Activated B cell treated with CpG ODN at 0.5 μM for 24 hours (primary cell): ENCODE measurements around the gene SLC25A28. TPM values are rescaled to one million over a fixed set of nuclear protein-coding genes. Genes with fewer than 3 reads are reported as not detected.
A peak's percentile ranks its signal among the peaks of the same experiment; 100 is the strongest.

Source experiments
- ATAC-seq: fragments of 200-7000 bp; cut with Tn5 transposase; one replicate; pipeline ENCODE4 v1.10.0; 2021; ENCODE audit warnings: low read depth, mild to moderate bottlenecking, moderate library complexity
- CTCF ChIA-PET: fragments of 350-600 bp; sonication (Branson Sonifier 250); formaldehyde crosslinking; loops from one replicate; lab custom pipeline; 2021; ENCODE audit warnings: antibody characterized with exemption; lab: Charles Lee
- POLR2A ChIA-PET: fragments of 350-600 bp; sonication (Branson Sonifier 250); formaldehyde crosslinking; loops from one replicate; lab custom pipeline; 2021; ENCODE audit warnings: antibody characterized with exemption; lab: Charles Lee
- DNase-seq: peaks from one replicate; pipeline ENCODE4 v3.0.0; 2022
- H3K27ac Mint-ChIP-seq: one replicate; pipeline ENCODE4 v1.8.0; 2020; ENCODE audit warnings: mixed read lengths
- H3K27me3 Mint-ChIP-seq: one replicate; pipeline ENCODE4 v1.8.0; 2021; ENCODE audit warnings: mixed read lengths
- H3K36me3 Mint-ChIP-seq: one replicate; pipeline ENCODE4 v1.8.0; 2021; ENCODE audit warnings: low read depth, mixed read lengths
- H3K4me1 Mint-ChIP-seq: one replicate; pipeline ENCODE4 v1.8.0; 2021; ENCODE audit warnings: mixed read lengths
- H3K4me3 Mint-ChIP-seq: one replicate; pipeline ENCODE4 v1.8.0; 2020; ENCODE audit warnings: mild to moderate bottlenecking, mixed read lengths
- H3K9me3 Mint-ChIP-seq: one replicate; pipeline ENCODE4 v1.8.0; 2020; ENCODE audit warnings: mixed read lengths
- CTCF ChIP-seq: fragments of 200-600 bp; IDR thresholded peaks from one replicate; pipeline ENCODE4 v1.8.0; 2022; ENCODE audit warnings: antibody characterized with exemption, mild to moderate bottlenecking
- intact Hi-C: fragments of 100-400 bp; cut with micrococcal nuclease; formaldehyde crosslinking; loops from one replicate; pipeline ENCODE4 v1.15.1; 2024
- total RNA-seq: library from RNA; stranded (reverse); gene quantifications from 2 replicates; pipeline ENCODE4 v1.2.3, GENCODE V29; 2022

Gene SLC25A28
- total RNA-seq, 1 donor from 2014 or later, result 47.5 TPM

DNA sequence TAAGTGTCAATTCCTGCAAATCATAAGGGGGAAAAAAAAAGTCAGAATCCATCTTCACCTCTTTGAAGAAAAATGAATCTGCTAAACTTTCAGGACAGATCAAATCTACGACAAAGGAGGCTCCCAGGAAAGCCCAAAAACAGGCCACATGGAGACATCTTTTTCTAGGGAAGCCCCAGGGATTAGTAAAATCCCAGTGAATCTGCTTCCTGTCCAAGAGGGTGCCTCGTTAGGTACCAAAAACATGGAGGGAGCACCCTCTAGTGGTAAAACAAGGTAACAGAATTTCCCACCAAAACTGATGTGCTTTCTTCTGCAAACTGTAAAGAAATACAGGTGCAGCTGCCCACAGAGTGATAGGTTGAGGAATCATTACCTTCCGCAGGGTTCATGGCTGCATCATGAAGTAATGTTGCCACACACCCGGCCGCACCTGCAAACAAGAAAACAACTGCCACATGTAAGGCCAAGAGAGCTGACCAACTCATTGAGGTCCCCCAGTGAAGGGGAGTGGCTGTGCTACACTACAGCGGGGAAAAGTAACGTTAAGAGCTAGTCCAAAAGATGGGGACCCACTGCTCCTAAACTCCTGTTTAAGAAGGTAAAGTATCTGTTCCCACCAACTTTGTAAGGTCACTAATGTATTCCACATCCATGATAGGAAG lies 7.9 kb downstream of the SLC25A28 start:
- peak; percentile 19 for DNase-seq
- no peaks in the 10 kb centered on the region for H3K27me3 Mint-ChIP-seq
- no peaks in the 10 kb centered on the region for H3K9me3 Mint-ChIP-seq
- peak; percentile 89 for TF ChIP-seq CTCF
- H3K27ac Mint-ChIP-seq, result no peak overlapping the region
- peaks cover 58% of the 10 kb centered on the region for H3K36me3 Mint-ChIP-seq
- CTCF ChIA-PET, result interaction anchor here (0.7 to 9.1 kb wide), 13 partner anchors 8 to 224 kb away, joined by 3 to 150 read pairs (median 6); partner anchors contain the start of genes ENTPD7, GOT1 and SLC25A28
- ATAC-seq, result peak; percentile 60
- POLR2A ChIA-PET, result interaction anchor here (0.9 to 1.4 kb wide), 3 partner anchors 77 to 1741 kb away, joined by 3 to 5 read pairs (median 3); partner anchors contain the start of gene GOT1
- intact Hi-C loops, result loop anchor here (1.0 to 10.0 kb wide), 4 partner anchors 52 to 220 kb away; no protein-coding TSS in a partner anchor
- H3K4me1 Mint-ChIP-seq, result peaks cover 51% of the 10 kb centered on the region
- no peak overlapping the region for H3K4me3 Mint-ChIP-seq

DNA sequence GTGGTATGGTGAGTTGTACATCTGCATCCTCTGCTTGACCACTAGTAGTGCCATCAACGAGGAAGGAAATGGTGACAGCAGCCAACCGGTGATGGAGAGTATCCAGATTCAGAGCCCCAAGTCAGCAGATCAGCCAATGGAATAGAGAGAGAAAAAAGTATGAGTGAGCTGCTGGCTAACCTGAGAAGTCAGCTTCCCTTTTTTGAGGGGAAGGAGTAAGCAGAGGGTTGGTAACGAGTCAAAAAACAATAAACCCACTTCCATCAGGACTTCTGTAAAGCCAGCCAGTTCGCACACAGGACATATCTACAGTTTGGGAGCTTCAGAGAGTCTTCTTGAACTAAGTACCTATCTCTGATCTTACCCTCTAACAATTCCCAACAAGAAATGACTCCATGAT lies 8.9 kb downstream of the SLC25A28 start:
- ATAC-seq, result no peak
- H3K4me3 Mint-ChIP-seq, result no peak overlapping the region

GRCh38 chr10:99610221-99610620 lies 10.0 kb downstream of the SLC25A28 start:
- POLR2A ChIA-PET, result interaction anchor here (0.6 to 1.8 kb wide), 2 partner anchors 8 to 375 kb away, joined by 3 to 5 read pairs; no protein-coding TSS in a partner anchor
- CTCF ChIA-PET, result interaction anchor here (1.1 to 9.1 kb wide), 5 partner anchors 8 to 218 kb away, joined by 3 to 150 read pairs (median 10); no protein-coding TSS in a partner anchor
- intact Hi-C loops, result loop anchor here (10.0 kb wide), 1 partner anchor 105 kb away; no protein-coding TSS in a partner anchor
- Mint-ChIP-seq H3K36me3 (peaks cover 51% of the 10 kb centered on the region), H3K4me3 (no peak overlapping the region), H3K9me3 (no peaks in the 10 kb centered on the region), H3K4me1 (peaks cover 34% of the 10 kb centered on the region), H3K27ac (no peak overlapping the region), H3K27me3 (no peaks in the 10 kb centered on the region)
- TF ChIP-seq CTCF, result no peak
- ATAC-seq, result no peak
- DNase-seq, result no peak

More for the DNA sequence above, 8.9 kb downstream of the SLC25A28 start:
- no peak for DNase-seq
- Mint-ChIP-seq H3K27ac (peak overlapping the region; percentile 50), H3K9me3 (no peaks in the 10 kb centered on the region), H3K36me3 (peaks cover 55% of the 10 kb centered on the region), H3K4me1 (peaks cover 42% of the 10 kb centered on the region), H3K27me3 (no peaks in the 10 kb centered on the region)
- TF ChIP-seq CTCF, result no peak
- POLR2A ChIA-PET, result interaction anchor here (0.9 to 1.4 kb wide), 4 partner anchors 9 to 1742 kb away, joined by 3 to 5 read pairs (median 3); partner anchors contain the start of genes GOT1 and SLC25A28
- intact Hi-C loops, result loop anchor here (10.0 kb wide), 1 partner anchor 103 kb away; no protein-coding TSS in a partner anchor
- CTCF ChIA-PET, result interaction anchor here (1.1 to 9.1 kb wide), 8 partner anchors 11 to 219 kb away, joined by 3 to 150 read pairs (median 9); partner anchors contain the start of gene GOT1

- no peak for DNase-seq
- peaks cover 47% of the 10 kb centered on the region for H3K36me3 Mint-ChIP-seq
- ATAC-seq, result no peak
- peaks cover 33% of the 10 kb centered on the region for H3K4me1 Mint-ChIP-seq
- no peaks in the 10 kb centered on the region for H3K9me3 Mint-ChIP-seq
- H3K4me3 Mint-ChIP-seq, result no peak overlapping the region
- intact Hi-C loops, result no loop called here
- H3K27me3 Mint-ChIP-seq, result no peaks in the 10 kb centered on the region
- CTCF ChIA-PET, result interaction anchor here (1.2 to 9.1 kb wide), 3 partner anchors 9 to 173 kb away, joined by 4 to 150 read pairs (median 10); no protein-coding TSS in a partner anchor
- POLR2A ChIA-PET, result interaction anchor here (1.8 kb wide), 1 partner anchor 9 kb away, joined by 5 read pairs; no protein-coding TSS in a partner anchor
- TF ChIP-seq CTCF, result no peak
- H3K27ac Mint-ChIP-seq, result peak overlapping the region; percentile 36
Measured at GRCh38 chr10:99609186-99609585, 11.1 kb downstream of the SLC25A28 start.

DNA sequence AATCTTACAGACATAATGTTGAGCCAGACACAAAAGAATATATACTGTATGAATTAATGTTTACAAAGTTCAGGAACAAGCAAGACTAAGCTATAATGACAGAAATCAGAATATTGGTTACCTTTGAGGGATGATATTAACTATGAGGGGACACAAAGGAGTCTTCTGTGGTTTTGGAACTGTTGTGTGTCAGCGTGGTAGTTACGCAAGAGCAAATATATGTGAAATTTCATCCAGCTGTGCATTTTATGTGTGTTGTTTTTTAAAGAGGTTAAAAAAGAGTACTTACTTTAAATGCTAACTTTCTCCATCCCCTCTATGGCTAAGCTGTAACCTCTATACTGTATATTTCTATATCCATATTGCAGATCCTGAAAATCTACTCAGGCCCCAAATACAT lies 14.9 kb downstream of the SLC25A28 start:
- no peak for DNase-seq
- Mint-ChIP-seq H3K9me3 (no peaks in the 10 kb centered on the region), H3K27me3 (no peaks in the 10 kb centered on the region), H3K36me3 (peaks cover 13% of the 10 kb centered on the region), H3K4me1 (peaks cover 23% of the 10 kb centered on the region), H3K4me3 (no peak overlapping the region), H3K27ac (no peak overlapping the region)
- CTCF ChIA-PET, result interaction anchor here (1.4 to 1.8 kb wide), 3 partner anchors 44 to 105 kb away, joined by 3 to 6 read pairs (median 5); no protein-coding TSS in a partner anchor
- ATAC-seq, result no peak
- intact Hi-C loops, result no loop called here
- POLR2A ChIA-PET, result no interaction called here
- no peak for TF ChIP-seq CTCF
